Stomach smooth muscle (tissue), 2 donors: ENCODE data around the gene MRPL41.
"Not testable (repeated sequence)": the region's sequence is repeated elsewhere in the genome, so short reads cannot be mapped to it uniquely, and the experiment has no call there.

Experiments used
- H3K27ac ChIP-seq: one replicate; pipeline ENCODE4 v1.7.0; 2013; ENCODE audit warnings: mild to moderate bottlenecking, low read length, inconsistent platforms
- H3K27me3 ChIP-seq, 2 donors: one replicate each; pipeline ENCODE4 v1.7.0; 2013; ENCODE audit warnings: low read length in 2 of 2; ENCODE audit not compliant: insufficient read depth in 2 of 2, control insufficient read depth in 1 of 2
- H3K36me3 ChIP-seq, 2 donors: one replicate each; pipeline ENCODE4 v1.7.0; 2013; ENCODE audit warnings: low read length in 2 of 2; ENCODE audit not compliant: control insufficient read depth in 2 of 2, insufficient read depth in 2 of 2
- H3K4me1 ChIP-seq: one replicate; pipeline ENCODE4 v1.7.0; 2013; ENCODE audit warnings: low read length; ENCODE audit not compliant: control insufficient read depth, insufficient read depth
- H3K4me3 ChIP-seq, 2 donors: one replicate each; pipeline ENCODE4 v1.7.0; 2013; ENCODE audit warnings: low read length in 2 of 2
- H3K9ac ChIP-seq, 2 donors: one replicate each; pipeline ENCODE4 v1.7.0; 2013; ENCODE audit warnings: low read length in 2 of 2, mild to moderate bottlenecking in 1 of 2
- H3K9me3 ChIP-seq, 2 donors: one replicate each; pipeline ENCODE4 v1.7.0; 2013; ENCODE audit warnings: low read length in 2 of 2; ENCODE audit not compliant: control insufficient read depth in 2 of 2
- donor health status: healthy.
- donor health status: Pancreatic carcinoma.

Gene MRPL41

GRCh38 chr9:137524161-137524980, 27.3 kb upstream of the MRPL41 start:
- no peaks in the 10 kb centered on the region for H3K9me3 ChIP-seq
- H3K9ac ChIP-seq: no peak overlapping the region
- no peak overlapping the region for H3K27ac ChIP-seq
- H3K27me3 ChIP-seq: no peaks in the 10 kb centered on the region
- H3K4me3 ChIP-seq: no peak overlapping the region
- no peaks in the 10 kb centered on the region for H3K4me1 ChIP-seq
- no peaks in the 10 kb centered on the region for H3K36me3 ChIP-seq

- Histone ChIP-seq H3K27ac (no peak overlapping the region), H3K4me3 (no peak overlapping the region), H3K9ac (no peak overlapping the region), H3K27me3 (no peaks in the 10 kb centered on the region), H3K36me3 (no peaks in the 10 kb centered on the region), H3K9me3 (no peaks in the 10 kb centered on the region), H3K4me1 (no peaks in the 10 kb centered on the region)
These were observed 26.7 kb upstream of the MRPL41 start for GRCh38 chr9:137524981-137525317.

GRCh38 chr9:137530331-137530730, 21.3 kb upstream of the MRPL41 start:
- Histone ChIP-seq H3K9me3 (no peaks in the 10 kb centered on the region), H3K9ac (no peak overlapping the region)

GRCh38 chr9:137531099-137531765, 20.4 kb upstream of the MRPL41 start:
- H3K9ac ChIP-seq: no peak overlapping the region
- H3K9me3 ChIP-seq: no peaks in the 10 kb centered on the region
- H3K36me3 ChIP-seq: no peaks in the 10 kb centered on the region
- no peak overlapping the region for H3K4me3 ChIP-seq
- H3K4me1 ChIP-seq: peaks cover 9% of the 10 kb centered on the region
- H3K27me3 ChIP-seq: no peaks in the 10 kb centered on the region
- H3K27ac ChIP-seq: no peak overlapping the region

More at GRCh38 chr9:137530331-137530730, 21.3 kb upstream of the MRPL41 start:
- Histone ChIP-seq H3K27ac (no peak overlapping the region), H3K4me3 (no peak overlapping the region), H3K27me3 (no peaks in the 10 kb centered on the region), H3K36me3 (no peaks in the 10 kb centered on the region), H3K4me1 (peaks cover 9% of the 10 kb centered on the region)

GRCh38 chr9:137532891-137533468, 18.7 kb upstream of the MRPL41 start:
- not testable (repeated sequence) for H3K9ac ChIP-seq, H3K9me3 ChIP-seq, H3K4me1 ChIP-seq, H3K27ac ChIP-seq, H3K36me3 ChIP-seq, H3K27me3 ChIP-seq, H3K4me3 ChIP-seq

GRCh38 chr9:137534256-137535119, 17.2 kb upstream of the MRPL41 start:
- no peak overlapping the region for H3K4me3 ChIP-seq
- no peak overlapping the region for H3K27ac ChIP-seq
- H3K4me1 ChIP-seq: peaks cover 9% of the 10 kb centered on the region
- H3K9ac ChIP-seq: no peak overlapping the region
- H3K9me3 ChIP-seq: no peaks in the 10 kb centered on the region
- no peaks in the 10 kb centered on the region for H3K36me3 ChIP-seq
- H3K27me3 ChIP-seq: no peaks in the 10 kb centered on the region

GRCh38 chr9:137535120-137535428, 16.6 kb upstream of the MRPL41 start:
- Histone ChIP-seq H3K27me3 (no peaks in the 10 kb centered on the region), H3K36me3 (no peaks in the 10 kb centered on the region), H3K27ac (no peak overlapping the region), H3K9ac (no peak overlapping the region), H3K9me3 (no peaks in the 10 kb centered on the region), H3K4me3 (no peak overlapping the region), H3K4me1 (peaks cover 9% of the 10 kb centered on the region)

GRCh38 chr9:137536594-137537131, 15.0 kb upstream of the MRPL41 start:
- H3K36me3 ChIP-seq, H3K9ac ChIP-seq, H3K27me3 ChIP-seq, H3K4me1 ChIP-seq, H3K4me3 ChIP-seq, H3K9me3 ChIP-seq, H3K27ac ChIP-seq: not testable (repeated sequence)

- peaks cover 7% of the 10 kb centered on the region for H3K4me1 ChIP-seq
- H3K9me3 ChIP-seq: no peaks in the 10 kb centered on the region
- H3K9ac ChIP-seq: no peak overlapping the region
- H3K27ac ChIP-seq: no peak overlapping the region
- no peaks in the 10 kb centered on the region for H3K27me3 ChIP-seq
- no peak overlapping the region for H3K4me3 ChIP-seq
- peaks cover 0 to 2% of the 10 kb centered on the region in 2 donors for H3K36me3 ChIP-seq
These were observed 13.6 kb upstream of the MRPL41 start for GRCh38 chr9:137538058-137538457.

GRCh38 chr9:137540536-137540935, 11.1 kb upstream of the MRPL41 start:
- Histone ChIP-seq H3K9me3 (no peaks in the 10 kb centered on the region), H3K4me1 (no peaks in the 10 kb centered on the region), H3K9ac (no peak overlapping the region), H3K4me3 (no peak overlapping the region), H3K27ac (no peak overlapping the region), H3K27me3 (no peaks in the 10 kb centered on the region), H3K36me3 (peaks cover 0 to 2% of the 10 kb centered on the region in 2 donors)
